Measurements from ENCODE around the gene STXBP3.

GRCh38 chr1:108858230-108858950 lies 111.9 kb downstream of the STXBP3 start:
- TF ChIP-seq, protein P1, sequence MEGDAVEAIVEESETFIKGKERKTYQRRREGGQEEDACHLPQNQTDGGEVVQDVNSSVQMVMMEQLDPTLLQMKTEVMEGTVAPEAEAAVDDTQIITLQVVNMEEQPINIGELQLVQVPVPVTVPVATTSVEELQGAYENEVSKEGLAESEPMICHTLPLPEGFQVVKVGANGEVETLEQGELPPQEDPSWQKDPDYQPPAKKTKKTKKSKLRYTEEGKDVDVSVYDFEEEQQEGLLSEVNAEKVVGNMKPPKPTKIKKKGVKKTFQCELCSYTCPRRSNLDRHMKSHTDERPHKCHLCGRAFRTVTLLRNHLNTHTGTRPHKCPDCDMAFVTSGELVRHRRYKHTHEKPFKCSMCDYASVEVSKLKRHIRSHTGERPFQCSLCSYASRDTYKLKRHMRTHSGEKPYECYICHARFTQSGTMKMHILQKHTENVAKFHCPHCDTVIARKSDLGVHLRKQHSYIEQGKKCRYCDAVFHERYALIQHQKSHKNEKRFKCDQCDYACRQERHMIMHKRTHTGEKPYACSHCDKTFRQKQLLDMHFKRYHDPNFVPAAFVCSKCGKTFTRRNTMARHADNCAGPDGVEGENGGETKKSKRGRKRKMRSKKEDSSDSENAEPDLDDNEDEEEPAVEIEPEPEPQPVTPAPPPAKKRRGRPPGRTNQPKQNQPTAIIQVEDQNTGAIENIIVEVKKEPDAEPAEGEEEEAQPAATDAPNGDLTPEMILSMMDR (IDR thresholded peaks at IDR 0.05; ENCODE audit: low read depth, low read length): no peak
- no peak for TF ChIP-seq EZH2phosphoT487 (IDR thresholded peaks at IDR 0.05; ENCODE audit: low read depth)

Data from OCI-LY3 (cell line).